Suprapubic skin (tissue), 4 donors: ENCODE measurements around the gene MIOS. TPM values are rescaled to one million over a fixed set of nuclear protein-coding genes. Genes with fewer than 3 reads are reported as not detected.

ENCODE experiments used
- DNase-seq, 2 donors: peaks; one replicate each; pipeline ENCODE4 v3.0.0-alpha.2; 2019; ENCODE audit warnings: low spot score in 2 of 2
- H3K27ac ChIP-seq: fragments of 200-600 bp; sonication (generic); one replicate; pipeline ENCODE4 v1.5.1; 2019
- H3K27me3 ChIP-seq: fragments of 200-600 bp; sonication (generic); one replicate; pipeline ENCODE4 v1.5.1; 2019
- H3K36me3 ChIP-seq: fragments of 200-600 bp; sonication (generic); one replicate; pipeline ENCODE4 v1.5.1; 2019
- H3K4me1 ChIP-seq: fragments of 200-600 bp; sonication (generic); one replicate; pipeline ENCODE4 v1.5.1; 2019
- H3K4me3 ChIP-seq: fragments of 200-600 bp; sonication (generic); one replicate; pipeline ENCODE4 v1.5.1; 2019; ENCODE audit warnings: mild to moderate bottlenecking
- H3K9me3 ChIP-seq: fragments of 200-600 bp; sonication (generic); one replicate; pipeline ENCODE4 v1.5.1; 2019
- EP300 ChIP-seq: sonication (generic); formaldehyde crosslinking; IDR thresholded peaks from one replicate; pipeline ENCODE4 v1.6.1; 2017; ENCODE audit warnings: antibody characterized with exemption
- POLR2A ChIP-seq, 2 donors: fragments of 450-650 bp; IDR thresholded peaks; one replicate each; pipeline ENCODE4 v1.6.1; 2017; ENCODE audit warnings: antibody characterized with exemption in 2 of 2, mild to moderate bottlenecking in 2 of 2, moderate library complexity in 2 of 2
- POLR2AphosphoS5 ChIP-seq, 3 donors: sonication (generic); formaldehyde crosslinking; IDR thresholded peaks; one replicate each; pipeline ENCODE4 v1.6.1; 2017; ENCODE audit warnings: antibody characterized with exemption in 3 of 3
- WGBS: methylation state at CpG from one replicate; pipeline ENCODE4 v1.1.5; 2018; 5-methylcytosine and 5-hydroxymethylcytosine counted together
- total RNA-seq, 4 donors: library from RNA; depleted of rRNA; stranded (reverse); fragments of >200 nt; gene quantifications; one replicate each; pipeline ENCODE4 v1.1.0, GENCODE V29; 2016
- TF ChIP-seq, protein P1 (sequence below), 2 donors: fragments of 200-600 bp in 1 of 2; fragments of 450-650 bp in 1 of 2; sonication (generic) in 1 of 2; IDR thresholded peaks; one replicate each; pipeline ENCODE4 v1.5.1; 2016 to 2019; ENCODE audit warnings: antibody characterized with exemption in 2 of 2, mild to moderate bottlenecking in 1 of 2, moderate library complexity in 1 of 2

The MIOS gene
- total RNA-seq, 4 donors from 2014 or later = 45.1 to 65.8 (median 55.7) TPM

GRCh38 chr7:7522421-7522820, 44.3 kb upstream of the MIOS start:
- Histone ChIP-seq H3K27ac (no peak overlapping the region), H3K4me3 (no peak overlapping the region), H3K36me3 (no peaks in the 10 kb centered on the region), H3K27me3 (no peaks in the 10 kb centered on the region), H3K9me3 (no peaks in the 10 kb centered on the region), H3K4me1 (no peaks in the 10 kb centered on the region)
- 80% methylated on average over 3 of the region's 3 CpGs for WGBS
- DNase-seq = no peak
- no peak for TF ChIP-seq POLR2A (IDR thresholded peaks at IDR 0.05)
- TF ChIP-seq, protein P1, sequence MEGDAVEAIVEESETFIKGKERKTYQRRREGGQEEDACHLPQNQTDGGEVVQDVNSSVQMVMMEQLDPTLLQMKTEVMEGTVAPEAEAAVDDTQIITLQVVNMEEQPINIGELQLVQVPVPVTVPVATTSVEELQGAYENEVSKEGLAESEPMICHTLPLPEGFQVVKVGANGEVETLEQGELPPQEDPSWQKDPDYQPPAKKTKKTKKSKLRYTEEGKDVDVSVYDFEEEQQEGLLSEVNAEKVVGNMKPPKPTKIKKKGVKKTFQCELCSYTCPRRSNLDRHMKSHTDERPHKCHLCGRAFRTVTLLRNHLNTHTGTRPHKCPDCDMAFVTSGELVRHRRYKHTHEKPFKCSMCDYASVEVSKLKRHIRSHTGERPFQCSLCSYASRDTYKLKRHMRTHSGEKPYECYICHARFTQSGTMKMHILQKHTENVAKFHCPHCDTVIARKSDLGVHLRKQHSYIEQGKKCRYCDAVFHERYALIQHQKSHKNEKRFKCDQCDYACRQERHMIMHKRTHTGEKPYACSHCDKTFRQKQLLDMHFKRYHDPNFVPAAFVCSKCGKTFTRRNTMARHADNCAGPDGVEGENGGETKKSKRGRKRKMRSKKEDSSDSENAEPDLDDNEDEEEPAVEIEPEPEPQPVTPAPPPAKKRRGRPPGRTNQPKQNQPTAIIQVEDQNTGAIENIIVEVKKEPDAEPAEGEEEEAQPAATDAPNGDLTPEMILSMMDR (IDR thresholded peaks at IDR 0.05) = no peak
- no peak for TF ChIP-seq POLR2AphosphoS5 (IDR thresholded peaks at IDR 0.05)
- no peak for TF ChIP-seq EP300

DNA sequence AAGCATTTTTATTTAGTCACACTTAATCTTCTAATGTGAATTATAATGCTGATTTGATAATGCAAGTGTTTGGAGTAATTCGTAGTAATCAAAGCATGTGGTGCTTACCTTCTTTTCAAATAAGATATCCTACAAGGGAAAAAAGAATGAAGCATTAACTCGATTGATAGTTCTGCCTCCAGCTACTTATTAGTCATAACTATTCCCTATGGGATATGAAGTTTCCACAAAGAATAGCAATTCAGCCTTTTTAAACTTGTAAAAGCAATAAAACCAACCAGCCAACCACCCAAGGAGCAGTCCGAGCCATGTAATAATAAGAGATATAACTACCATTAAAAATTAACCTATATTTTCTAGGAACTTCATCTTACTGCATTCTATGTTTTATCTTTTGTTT, 42.6 kb upstream of the MIOS start:
- Histone ChIP-seq H3K9me3 (no peaks in the 10 kb centered on the region), H3K4me1 (no peaks in the 10 kb centered on the region), H3K4me3 (no peak overlapping the region), H3K27ac (no peak overlapping the region), H3K36me3 (no peaks in the 10 kb centered on the region), H3K27me3 (no peaks in the 10 kb centered on the region)
- no peak for TF ChIP-seq POLR2A (IDR thresholded peaks at IDR 0.05)
- TF ChIP-seq, protein P1 (IDR thresholded peaks at IDR 0.05) = no peak
- no peak for TF ChIP-seq EP300
- no peak for DNase-seq
- WGBS = 55% methylated on average over 3 of the region's 3 CpGs

DNA sequence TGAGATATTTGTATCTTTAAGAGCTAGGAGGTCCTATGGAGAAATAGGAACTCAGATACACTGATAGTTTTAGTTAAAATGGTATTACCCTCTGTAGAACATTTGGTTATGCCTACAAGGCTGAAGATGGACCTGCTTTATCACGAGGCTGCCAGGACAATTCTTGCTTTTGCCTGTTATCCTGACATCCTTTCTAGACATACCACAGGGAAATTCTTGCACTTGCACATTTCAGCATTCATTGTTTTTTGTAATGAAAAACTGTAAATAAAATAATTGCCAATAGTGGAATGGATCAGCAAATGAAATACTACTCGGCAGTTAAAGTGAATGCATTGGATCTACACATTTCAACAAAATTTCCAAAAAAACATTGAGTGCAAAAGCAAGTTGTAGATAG, 40.7 kb upstream of the MIOS start:
- no peaks in the 10 kb centered on the region for H3K9me3 ChIP-seq
- no peaks in the 10 kb centered on the region for H3K4me1 ChIP-seq
- no peak overlapping the region for H3K27ac ChIP-seq
- H3K4me3 ChIP-seq = no peak overlapping the region
- TF ChIP-seq POLR2AphosphoS5 (IDR thresholded peaks at IDR 0.05) = no peak
- TF ChIP-seq, protein P1 (IDR thresholded peaks at IDR 0.05) = no peak
- TF ChIP-seq EP300 = no peak
- TF ChIP-seq POLR2A (IDR thresholded peaks at IDR 0.05) = no peak
- no peaks in the 10 kb centered on the region for H3K36me3 ChIP-seq
- no peaks in the 10 kb centered on the region for H3K27me3 ChIP-seq
- DNase-seq = no peak
- WGBS = 94% methylated on average over 2 of the region's 2 CpGs

- no peaks in the 10 kb centered on the region for H3K4me1 ChIP-seq
- no peaks in the 10 kb centered on the region for H3K36me3 ChIP-seq
- TF ChIP-seq, protein P1 (IDR thresholded peaks at IDR 0.05) = no peak
- TF ChIP-seq EP300 = no peak
- TF ChIP-seq POLR2AphosphoS5 (IDR thresholded peaks at IDR 0.05) = no peak
- TF ChIP-seq POLR2A (IDR thresholded peaks at IDR 0.05) = no peak
- no peak for DNase-seq
- H3K9me3 ChIP-seq = no peaks in the 10 kb centered on the region
- no peak overlapping the region for H3K27ac ChIP-seq
- H3K4me3 ChIP-seq = no peak overlapping the region
- 80% methylated on average over 3 of the region's 3 CpGs for WGBS
- no peaks in the 10 kb centered on the region for H3K27me3 ChIP-seq
Observed at GRCh38 chr7:7527047-7527446, 39.6 kb upstream of the MIOS start.

DNA sequence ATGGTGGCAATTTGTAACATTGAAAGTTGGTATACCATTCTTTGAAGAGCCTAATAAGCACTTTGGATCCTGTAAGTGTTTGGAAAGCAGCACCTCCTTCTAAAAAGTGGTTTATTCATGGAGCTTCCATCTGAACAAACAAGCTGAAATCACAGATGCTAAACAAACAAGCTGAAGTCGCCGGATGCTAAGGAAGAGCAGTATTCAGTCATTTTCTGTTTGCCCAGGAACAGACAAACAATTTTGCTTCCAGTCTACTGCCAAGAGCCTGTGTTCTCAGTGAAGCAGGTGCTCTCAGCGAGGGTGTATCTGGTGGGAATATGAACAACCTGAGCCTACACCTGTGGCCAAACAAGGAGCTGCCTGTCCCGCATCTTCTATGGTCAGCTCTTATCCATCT, 37.4 kb upstream of the MIOS start:
- H3K4me3 ChIP-seq = no peak overlapping the region
- H3K27ac ChIP-seq = no peak overlapping the region
- no peaks in the 10 kb centered on the region for H3K27me3 ChIP-seq
- H3K9me3 ChIP-seq = no peaks in the 10 kb centered on the region
- H3K36me3 ChIP-seq = no peaks in the 10 kb centered on the region
- no peak for TF ChIP-seq EP300
- TF ChIP-seq POLR2AphosphoS5 (IDR thresholded peaks at IDR 0.05) = no peak
- TF ChIP-seq POLR2A (IDR thresholded peaks at IDR 0.05) = no peak
- TF ChIP-seq, protein P1 (IDR thresholded peaks at IDR 0.05) = no peak
- DNase-seq = no peak
- 83% methylated on average over 4 of the region's 4 CpGs for WGBS
- no peaks in the 10 kb centered on the region for H3K4me1 ChIP-seq
